8988T (cell line): ENCODE measurements around the gene PIAS4.
A peak's percentile ranks its signal among the peaks of the same experiment; 100 is the strongest.
"Not testable (repeated sequence)": the region's sequence is repeated elsewhere in the genome, so short reads cannot be mapped to it uniquely, and the experiment has no call there.

Experiments
- DNase-seq: peaks from one replicate; pipeline ENCODE4 v3.0.0; 2011

PIAS4 gene

DNA sequence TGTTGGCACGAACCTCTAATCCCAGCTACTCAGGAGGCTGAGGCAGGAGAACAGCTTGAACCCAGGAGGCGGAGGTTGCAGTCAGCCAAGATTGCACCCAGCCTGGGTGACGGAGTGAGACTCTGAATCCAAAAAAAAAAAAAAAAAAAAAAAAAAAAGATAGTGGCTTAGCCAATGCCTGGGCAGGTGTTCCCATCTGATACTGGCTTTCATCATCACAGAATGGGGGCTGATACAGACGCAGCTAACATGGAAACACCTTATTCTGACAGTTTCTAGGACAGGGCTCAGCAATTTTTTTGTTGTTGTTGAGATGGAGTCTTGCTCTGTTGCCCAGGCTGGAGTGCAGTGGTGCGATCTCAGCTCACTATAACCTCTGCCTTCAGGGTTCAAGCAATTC lies 6.7 kb upstream of the PIAS4 start:
- not testable (repeated sequence) for DNase-seq

DNA sequence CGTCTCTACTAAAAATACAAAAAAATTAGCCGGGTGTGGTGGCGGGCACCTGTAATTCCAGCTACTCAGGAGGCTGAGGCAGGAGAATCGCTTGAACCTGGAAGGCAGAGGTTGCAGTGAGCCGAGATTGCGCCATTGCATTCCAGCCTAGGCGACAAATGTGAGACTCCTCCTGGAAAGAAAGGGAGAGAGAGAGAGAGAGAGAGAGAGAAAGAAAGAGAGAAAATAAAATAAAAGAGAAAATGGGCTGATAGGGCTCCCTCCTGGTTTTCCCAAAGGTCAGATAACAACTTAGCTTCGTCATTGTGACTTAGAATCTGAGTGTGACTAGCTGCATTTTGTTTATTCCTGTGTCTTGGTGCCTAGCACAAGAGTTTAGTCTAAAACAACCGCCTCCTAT lies 2.1 kb upstream of the PIAS4 start:
- not testable (repeated sequence) for DNase-seq

DNA sequence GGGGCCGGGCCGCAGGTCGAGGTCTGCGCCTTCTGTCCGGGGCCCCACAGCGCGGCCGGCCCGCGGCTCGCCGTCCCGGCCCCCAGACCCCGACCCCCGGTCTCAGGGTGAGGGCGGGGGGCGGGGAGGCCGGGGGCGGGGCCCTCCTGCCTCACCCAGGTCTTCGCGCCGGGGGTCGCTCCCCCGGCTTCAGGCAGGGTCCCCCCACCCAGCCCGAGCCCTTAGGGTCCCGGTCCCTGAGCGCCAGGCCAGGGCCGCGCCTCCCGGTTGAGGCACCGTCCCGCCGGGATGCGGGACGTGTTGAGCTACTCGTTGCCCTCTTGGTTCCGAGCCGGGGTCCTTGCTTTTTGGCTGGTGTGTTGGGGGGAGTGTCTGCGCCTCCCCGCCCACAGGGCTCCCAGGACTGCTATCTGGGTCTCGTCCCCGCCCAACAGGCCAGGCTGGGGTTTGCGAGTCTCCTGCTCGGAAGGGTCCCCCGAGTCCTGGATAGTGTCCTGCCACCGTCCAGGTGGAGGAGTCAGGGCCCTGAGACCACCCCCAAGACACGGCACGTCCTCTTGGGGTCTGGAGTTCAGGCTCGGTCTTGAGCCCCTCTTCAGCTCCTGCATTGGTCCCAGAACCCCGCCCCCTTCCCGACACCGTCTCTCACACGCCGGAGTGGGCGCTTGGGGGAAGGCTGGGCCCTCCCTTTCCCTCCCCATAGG lies 452 bp downstream of the PIAS4 start:
- DNase-seq = no peak

DNA sequence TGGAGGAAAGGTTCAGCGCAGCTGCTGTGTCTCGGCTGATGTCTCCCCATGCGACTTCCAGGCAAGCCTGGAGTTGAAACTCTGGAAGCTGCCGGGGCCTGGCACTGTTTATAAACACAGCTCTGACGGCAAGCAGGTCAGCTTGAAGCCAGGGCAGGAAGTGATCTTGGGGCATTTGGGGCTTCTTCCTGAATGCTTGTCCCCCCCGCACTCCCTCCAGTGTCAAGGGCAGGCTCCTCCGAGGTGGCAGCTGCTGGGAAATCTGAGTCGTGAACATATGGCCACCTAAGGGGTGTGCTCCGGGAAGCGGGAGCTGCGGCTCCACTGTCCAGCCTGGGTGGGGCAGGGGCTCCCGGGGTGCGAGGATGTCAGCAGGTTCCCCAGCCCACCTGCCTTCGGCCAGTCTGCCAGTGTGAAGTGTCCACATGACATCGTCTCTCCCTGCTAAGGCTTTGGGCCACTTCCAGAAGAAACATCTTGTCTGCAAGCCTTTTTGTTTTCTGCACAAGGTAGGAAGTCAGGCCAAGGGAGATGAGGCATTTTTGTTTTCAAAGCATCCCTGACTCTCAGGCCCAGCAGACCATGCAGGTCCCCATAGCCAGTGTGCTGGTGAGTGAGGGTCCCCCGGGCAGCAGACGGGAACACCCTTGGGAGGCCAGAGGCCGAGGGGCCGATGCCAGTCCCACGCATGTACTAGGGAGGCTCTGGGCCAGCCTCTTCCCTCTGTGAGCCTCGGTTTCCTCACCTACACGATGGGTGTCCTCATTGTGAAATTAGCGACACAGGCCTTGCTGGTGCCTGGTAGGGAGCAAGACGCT lies 2.7 kb downstream of the PIAS4 start:
- DNase-seq = peak; percentile 7

DNA sequence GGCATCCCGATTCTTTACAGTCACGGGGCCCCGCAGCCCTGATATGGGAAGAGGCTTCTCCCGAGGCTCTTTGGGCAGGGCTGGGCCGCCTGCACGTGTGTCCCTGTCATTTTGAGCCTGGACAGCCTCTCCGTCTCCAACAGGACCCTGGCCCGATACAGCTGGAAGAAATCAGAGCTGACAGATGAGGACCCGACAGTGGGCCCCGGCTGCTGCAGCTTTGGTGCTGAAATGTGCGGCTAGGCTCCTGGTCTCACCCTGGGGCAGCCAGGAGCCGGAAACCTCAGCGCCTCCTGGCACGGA lies 3.2 kb downstream of the PIAS4 start:
- no peak for DNase-seq

DNA sequence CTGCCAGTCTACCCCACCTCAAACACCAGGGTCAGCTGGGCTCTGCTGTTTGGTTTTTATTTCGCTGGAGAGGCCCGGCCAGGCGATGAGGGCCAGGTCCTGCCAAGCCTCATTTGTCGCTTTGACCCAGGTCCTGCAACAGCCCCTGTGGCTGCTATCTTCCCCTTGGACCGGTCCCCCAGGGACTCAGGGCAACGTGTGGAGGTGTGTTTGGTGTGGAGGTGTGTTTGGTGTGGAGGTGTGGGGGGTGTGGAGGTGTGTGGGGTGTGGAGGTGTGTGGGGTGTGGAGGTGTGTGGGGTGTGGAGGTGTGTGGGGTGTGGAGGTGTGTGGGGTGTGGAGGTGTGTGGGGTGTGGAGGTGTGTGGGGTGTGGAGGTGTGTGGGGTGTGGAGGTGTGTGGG lies 3.9 kb downstream of the PIAS4 start:
- not testable (repeated sequence) for DNase-seq

DNA sequence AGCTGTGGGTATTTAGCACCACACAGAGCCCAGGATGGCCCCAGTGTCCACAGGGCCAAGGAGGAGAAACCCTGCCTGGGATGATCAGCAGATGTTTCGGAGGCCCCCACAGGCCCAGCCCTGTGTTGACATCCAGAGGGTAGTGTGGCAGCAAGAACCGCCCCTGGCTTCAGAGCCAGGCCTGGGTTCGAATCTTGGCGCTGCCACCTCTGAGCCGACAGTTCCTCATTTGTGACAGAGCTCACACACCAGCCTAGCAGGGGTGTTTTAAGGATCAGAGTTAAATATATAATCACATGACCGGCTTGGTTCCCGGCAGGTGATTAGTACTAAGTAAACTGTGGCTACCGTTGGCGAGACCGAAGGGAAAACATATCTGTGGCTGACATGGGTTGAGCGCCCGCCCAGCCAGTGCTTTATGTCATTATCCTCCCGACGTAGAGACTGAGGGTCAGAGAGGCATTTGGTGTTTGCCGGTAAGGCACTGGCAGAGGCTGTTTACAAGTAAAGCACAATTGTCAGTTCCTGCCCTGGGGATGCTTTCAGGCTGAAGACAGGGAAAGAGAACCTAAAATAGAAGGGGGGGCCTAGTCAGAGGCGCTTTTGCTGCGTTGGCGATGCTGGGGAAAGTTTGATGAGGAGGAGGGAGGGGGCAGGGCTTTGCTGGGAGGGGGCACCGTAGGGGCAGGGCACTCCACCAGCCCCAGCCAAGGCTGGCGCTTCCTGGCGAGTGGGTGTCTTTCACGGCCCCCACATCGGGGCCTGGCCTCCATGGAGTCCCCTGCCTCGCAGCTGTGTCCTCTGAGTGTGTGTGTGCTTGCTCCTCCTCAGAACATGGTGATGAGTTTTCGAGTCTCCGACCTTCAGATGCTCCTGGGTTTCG lies 4.8 kb downstream of the PIAS4 start:
- DNase-seq = peak; percentile 14

DNA sequence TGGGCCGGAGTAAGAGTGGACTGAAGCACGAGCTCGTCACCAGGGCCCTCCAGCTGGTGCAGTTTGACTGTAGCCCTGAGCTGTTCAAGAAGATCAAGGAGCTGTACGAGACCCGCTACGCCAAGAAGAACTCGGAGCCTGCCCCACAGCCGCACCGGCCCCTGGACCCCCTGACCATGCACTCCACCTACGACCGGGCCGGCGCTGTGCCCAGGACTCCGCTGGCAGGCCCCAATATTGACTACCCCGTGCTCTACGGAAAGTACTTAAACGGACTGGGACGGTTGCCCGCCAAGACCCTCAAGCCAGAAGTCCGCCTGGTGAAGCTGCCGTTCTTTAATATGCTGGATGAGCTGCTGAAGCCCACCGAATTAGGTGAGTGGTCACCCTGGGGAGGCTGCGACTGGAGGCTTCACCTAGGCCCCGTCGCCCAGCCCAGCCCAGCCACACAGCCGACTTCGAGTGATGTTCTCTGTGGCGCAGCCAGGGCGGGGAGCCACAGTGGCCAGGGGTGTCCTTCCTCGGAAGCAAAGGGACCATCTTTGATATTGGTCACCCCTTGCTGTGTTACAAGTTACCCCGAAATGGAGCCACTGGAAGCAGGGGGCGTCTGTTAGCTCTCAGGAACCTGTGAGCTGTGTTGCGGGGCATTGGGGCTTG lies 5.6 kb downstream of the PIAS4 start:
- peak; percentile 5 for DNase-seq

DNA sequence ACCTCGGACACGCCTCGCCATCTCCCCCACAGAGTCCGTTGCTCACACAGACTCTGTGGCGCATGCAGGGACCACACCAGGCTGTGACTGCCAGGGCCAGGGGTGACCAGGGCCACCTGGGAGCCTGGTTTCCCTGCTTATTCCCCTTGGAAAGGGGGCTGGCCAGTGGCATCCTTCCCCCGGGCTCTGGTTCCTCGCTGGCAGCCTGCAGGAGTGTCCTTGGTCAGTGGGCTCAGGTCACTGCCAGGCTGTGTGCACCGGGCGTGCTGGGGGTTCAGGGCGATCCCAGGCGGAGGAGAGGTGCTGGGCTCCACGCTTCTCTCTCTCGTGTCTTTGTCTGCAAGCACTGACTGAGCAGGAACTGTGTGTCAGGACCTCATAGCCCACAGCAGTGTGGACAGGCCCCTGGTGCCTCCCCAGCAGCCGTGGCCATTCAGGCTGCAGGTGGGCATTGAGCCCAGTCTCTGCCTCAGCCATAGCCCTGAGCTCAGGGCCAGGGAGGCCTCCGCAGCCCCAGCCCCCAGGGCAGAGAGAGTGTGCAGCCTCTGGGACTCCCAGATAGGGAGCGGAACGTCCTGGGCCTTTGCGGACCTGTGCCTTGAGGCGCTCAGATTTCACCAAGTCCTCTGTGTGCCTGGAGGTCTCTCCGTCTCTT lies 6.5 kb downstream of the PIAS4 start:
- no peak for DNase-seq

DNA sequence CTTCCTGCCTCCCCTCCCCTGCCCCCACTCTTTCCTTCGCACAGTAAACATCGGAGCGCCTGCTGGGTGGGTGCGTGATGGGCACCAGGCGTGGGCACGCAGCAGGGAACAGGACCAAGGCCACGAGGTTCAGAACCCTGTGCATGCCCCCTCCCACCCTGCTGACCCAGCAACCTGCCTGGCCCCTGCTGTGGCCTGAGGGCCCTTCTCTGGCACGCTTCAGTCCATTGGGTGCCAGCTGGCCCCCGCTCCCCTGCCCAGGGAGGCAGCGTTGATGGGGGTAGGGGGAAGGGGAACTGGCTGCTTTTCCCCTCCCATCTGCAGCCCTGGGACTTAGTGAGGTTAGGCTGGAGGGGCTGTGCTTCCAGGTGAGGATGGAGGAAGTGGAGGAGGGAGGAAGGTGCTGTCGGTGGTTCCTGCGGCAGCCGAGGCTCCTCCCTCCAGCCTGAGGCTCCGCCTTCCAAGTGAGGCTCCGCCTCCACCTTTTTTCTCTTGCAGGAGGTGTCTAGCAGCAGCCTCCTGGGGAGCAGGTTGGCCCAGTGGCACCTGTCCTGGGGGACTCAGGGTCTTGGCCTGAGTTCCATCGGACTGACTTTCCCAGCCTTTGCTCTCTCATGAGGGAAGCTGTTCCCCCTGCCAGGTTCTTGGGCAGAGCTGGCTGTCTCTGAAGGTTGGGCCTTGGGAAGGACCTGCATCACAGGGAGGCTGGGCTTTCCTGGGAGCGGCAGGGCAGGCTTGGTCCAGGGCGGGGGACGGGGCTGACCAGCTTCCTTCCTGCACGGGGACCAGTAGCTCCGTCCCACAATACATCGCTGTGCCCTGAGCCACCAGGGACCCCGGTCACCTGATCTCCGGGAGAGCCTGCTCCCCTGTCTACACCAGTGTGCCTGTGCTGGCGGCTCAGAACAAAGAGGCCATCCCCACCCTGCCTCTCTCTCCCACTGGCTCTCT lies 7.3 kb downstream of the PIAS4 start:
- no peak for DNase-seq

DNA sequence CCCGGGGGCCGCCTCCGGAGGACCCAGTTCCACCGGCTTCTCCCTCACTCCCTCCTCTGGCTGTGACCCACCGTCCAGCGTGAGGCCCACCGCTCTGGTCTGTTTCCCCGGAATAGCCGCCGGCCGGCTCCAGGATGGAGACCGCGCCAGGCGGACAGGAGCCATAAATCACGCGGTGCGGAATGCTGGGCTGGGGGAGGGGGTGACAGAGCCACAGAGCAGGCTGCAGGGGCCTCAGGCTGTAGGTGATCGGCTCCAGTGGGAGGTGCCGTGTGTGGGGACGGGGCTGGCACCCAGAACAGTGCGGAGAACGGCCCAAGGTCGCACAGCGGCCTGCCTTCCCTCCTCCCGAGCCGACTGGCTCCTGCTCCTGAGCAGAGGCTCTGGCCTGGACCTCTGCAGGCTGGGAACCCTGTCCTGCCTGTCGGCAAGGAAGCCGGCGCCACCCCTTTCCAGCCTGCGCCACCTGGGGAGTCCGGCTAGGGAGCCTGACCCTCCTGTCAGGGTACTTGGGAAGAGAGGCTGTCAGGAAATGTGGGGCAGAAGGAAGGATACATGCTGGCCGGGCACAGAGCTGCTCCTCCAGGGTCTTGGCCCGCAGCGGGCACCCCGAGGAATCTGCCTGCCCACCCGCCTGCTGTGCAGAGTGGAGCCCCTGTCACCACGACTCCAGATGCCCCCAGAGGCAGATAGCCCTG lies 8.3 kb downstream of the PIAS4 start:
- DNase-seq = no peak

DNA sequence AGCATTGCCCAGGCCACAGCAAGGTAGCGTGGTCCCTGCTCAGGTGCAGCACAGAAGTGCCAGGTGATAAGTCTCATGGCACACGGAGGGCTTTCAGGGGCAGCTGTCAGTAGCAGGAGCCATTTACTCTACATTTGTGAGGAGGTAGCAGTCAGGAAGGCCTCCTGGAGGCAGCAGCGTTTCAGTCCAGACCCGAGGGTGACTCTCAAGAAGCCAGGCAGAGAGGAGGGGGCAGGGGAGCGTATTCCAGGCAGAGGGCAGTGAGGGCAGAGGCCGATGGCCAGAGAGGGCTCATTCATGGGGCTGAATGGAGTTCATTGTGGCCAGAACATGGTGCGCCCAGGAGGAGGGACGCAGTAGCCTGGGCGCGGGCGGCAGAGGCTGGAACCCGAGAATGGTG lies 8.9 kb downstream of the PIAS4 start:
- no peak for DNase-seq

DNA sequence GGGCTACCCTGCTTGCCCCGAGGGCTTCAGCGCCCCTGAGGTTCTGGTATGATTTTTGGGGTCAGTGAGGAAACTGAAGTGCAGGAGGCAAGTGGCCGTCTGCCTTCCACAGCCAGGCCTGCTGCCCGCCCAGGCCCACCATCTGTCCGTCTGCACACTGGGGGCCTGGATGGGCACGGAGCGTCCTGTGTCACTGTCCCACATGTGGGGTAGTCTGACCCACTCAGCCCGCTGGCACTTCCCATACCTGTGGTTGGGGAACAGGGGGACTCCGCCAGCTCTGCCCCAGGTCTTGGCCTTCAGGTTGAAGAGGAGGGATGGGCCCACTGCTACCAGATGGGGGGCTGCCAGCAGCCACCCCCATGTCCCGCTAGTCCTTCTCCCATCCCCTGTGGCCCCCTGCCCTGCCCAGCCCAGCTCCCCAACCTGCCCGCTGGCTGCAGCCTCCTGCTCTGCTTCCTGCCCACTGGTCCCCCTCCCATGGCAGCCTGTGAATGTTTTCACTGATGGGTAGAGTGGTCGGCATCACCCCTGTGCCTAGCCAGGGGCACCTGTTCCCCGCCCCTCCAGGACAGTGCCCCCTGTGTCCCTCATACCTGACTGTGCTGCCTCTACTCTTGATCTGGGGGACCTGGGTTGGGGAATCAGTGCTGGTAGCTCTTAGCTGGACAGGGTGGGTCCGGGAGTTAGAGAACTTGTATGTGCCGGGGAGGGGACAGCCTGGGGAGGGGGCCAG lies 9.5 kb downstream of the PIAS4 start:
- DNase-seq = no peak

DNA sequence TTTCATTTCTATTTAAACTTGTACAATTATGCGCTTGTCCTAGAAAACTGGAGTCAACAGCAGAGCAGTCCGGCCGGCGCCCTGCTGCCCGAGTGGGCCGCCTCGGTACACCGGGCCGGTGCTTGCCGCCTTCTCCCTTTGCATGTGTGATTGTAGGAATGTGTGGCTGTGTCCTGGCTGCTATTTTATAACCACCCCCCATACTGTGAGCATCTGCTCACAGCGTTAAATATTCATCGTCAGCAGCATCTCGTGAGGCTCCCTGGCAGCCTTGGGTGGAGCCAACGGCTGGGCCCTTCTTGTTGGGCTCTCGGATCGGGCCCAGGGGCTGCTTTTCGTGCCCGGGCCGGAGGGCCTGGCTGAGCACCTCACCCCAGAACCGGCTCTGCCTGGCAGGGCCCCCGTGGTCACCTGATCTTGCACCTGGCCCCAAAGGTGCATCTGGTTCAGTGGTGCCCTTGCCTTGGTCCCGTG lies 10.6 kb downstream of the PIAS4 start:
- no peak for DNase-seq

DNA sequence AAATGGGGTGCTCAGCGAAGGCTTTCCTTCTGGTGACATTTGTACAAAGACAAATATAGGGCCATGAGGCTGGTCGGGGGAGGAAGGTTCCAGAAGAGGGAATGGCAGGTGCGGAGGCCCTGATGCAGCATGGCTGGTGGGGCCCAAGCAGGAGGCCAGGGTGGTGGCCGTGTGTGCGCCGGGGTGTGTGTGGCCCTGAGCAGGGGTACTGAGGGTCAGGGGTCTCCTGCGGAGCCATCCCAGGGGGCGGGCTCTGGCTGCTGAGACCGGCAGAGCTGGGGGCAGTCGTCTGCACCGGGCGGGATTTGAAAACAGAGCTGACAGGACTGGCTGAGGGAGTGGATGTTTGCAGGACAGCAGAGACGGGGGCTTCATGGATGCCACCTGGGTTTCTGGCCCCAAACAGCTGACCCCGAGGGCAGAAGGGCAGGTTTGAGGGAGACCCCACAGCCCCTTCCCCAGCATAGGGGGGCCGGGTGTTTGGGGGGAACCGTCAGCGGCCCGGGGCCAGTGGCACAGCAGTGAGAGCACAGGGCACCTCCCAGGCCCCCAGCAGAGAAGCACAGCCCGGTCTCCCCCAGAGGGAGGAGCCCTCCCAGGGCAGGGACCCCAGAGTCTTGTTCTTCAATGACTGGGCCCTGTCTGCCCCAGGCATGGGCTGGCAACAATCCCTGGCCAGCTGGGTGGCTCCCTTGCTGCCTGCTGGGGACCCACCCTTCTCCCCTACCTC lies 11.4 kb downstream of the PIAS4 start:
- DNase-seq = no peak

DNA sequence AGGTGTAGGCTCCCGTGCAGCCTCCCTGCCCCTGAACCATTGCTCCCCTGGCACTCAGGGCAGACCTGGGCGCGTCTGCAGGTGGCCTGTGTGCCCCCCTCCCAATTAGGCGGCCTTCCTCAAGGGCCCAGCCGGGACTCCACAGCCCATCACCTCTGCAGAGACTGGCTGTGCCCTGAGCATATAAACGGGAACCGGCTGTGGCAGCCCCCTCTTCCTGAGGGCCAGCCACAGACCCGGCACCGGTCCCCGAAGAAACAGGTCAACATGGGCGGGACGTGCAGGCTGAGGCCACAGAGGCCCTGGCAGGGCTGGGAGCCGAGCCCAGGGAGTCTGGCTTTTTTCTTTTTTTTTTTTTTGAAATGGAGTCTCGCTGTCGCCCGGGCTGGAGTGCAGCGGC lies 12.0 kb downstream of the PIAS4 start:
- no peak for DNase-seq

DNA sequence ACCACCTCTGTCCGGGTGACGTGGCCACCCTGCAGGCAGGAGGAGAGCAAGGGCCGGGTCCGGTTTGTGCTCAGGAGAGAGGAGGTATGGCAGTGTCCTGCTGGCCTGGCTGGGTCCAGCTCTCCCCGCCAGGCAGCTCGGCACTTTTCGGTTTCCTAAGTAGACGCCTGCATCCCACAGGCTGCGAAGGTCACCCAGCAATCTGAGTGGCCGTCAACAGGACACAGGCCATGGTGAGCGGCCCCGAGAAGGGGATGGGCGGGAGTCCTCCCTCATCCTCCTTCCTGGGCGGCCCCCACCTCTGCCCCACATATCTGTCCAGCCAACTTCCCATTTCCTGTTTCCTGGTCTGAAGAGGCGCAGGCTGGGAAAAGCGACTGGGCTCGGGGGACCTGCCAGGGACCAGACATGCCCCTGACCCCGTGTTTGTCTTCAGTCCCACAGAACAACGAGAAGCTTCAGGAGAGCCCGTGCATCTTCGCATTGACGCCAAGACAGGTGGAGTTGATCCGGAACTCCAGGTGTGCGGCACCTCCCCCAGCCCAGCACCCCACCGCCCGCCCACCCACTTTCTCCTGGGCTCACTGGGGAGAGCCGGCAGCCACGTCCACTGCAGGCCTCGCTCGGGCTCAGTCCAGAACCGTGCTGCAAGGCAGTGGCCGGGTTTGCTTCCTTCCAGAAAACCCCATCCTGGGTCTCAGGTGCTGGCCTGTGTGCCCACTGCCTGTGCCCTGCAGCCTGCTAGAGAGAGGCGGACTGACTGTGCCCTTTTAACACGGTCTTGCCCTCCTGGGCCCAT lies 16.3 kb downstream of the PIAS4 start:
- DNase-seq = no peak

DNA sequence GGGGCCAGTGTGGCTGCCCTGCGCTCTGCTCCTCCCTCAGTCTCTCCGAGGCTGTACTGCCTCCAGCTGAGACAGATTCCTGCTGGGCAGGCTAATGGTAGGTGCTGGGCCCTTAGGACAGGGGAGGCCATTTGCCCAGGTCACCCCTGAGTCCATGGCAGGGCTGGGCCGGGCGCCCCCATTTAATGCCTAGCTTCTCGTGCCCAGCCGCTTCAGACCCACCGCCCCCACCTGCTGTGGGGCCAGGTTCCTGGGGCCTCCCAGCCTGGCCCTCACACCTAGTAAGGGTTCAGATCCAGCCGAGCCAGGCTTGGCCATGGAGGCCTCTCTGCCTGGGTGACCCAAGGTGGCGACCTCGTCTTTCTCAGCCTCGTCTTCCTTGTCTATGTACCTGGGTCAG lies 17.8 kb downstream of the PIAS4 start:
- no peak for DNase-seq
